Measurements from ENCODE around the gene HECW1.

DNA sequence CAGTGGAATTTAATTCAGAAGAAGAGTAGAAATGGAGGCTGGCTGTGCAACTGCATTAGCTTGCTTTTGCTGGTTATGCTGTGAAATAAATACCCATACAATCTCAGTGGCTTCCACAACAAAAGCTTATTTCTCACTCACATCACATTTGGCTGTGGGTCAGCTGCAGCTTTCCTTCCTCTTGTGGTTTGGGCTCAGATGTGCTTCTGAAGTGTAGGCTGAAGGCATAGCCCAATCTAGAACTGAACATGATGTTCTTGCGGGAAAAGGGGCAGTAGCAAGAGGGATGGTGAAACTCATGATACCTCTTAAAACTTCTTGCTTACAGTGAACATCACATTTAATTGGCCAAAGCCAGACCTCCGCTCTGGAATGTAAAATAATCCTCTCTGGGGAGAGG is 119.9 kb downstream of the HECW1 start:
- no peak for TF ChIP-seq CTCF (conservative IDR thresholded peaks at IDR 0.05)
- TF ChIP-seq EZH2 (IDR thresholded peaks at IDR 0.05; ENCODE audit: low read depth): no peak

Data from PC-9 (cell line).